HEK293 (cell line): ENCODE results near the gene NELFB.

Source experiments
- FEZF1 ChIP-seq: fragments of 450-650 bp; formaldehyde crosslinking; IDR thresholded peaks from 2 replicates; pipeline ENCODE4 v1.5.1; 2016; ENCODE audit warnings: missing biosample characterization, missing genetic modification characterization
- INSM2 ChIP-seq: fragments of 450-650 bp; formaldehyde crosslinking; IDR thresholded peaks from 2 replicates; pipeline ENCODE4 v1.5.1; 2016; ENCODE audit warnings: missing biosample characterization, missing genetic modification characterization
- KLF8 ChIP-seq: fragments of 450-650 bp; formaldehyde crosslinking; IDR thresholded peaks from 2 replicates; pipeline ENCODE4 v1.5.1; 2016; ENCODE audit warnings: missing biosample characterization, missing genetic modification characterization
- OSR2 ChIP-seq: fragments of 450-650 bp; formaldehyde crosslinking; IDR thresholded peaks from 2 replicates; pipeline ENCODE4 v1.5.1; 2016; ENCODE audit warnings: missing biosample characterization, missing genetic modification characterization
- OVOL3 ChIP-seq: fragments of 450-650 bp; formaldehyde crosslinking; IDR thresholded peaks from 2 replicates; pipeline ENCODE4 v1.5.1; 2016; ENCODE audit warnings: missing biosample characterization, missing genetic modification characterization
- SCRT2 ChIP-seq: fragments of 450-650 bp; formaldehyde crosslinking; IDR thresholded peaks from 2 replicates; pipeline ENCODE4 v1.5.1; 2016; ENCODE audit warnings: missing biosample characterization, missing genetic modification characterization
- ZBTB11 ChIP-seq: fragments of 450-650 bp; formaldehyde crosslinking; conservative IDR thresholded peaks from 2 replicates; pipeline ENCODE4 v1.5.1; 2016; ENCODE audit warnings: low read depth, missing biosample characterization, missing genetic modification characterization
- ZIC2 ChIP-seq: fragments of 450-650 bp; formaldehyde crosslinking; IDR thresholded peaks from 2 replicates; pipeline ENCODE4 v1.5.1; 2016; ENCODE audit warnings: missing biosample characterization, missing genetic modification characterization
- ZNF266 ChIP-seq: fragments of 450-650 bp; formaldehyde crosslinking; IDR thresholded peaks from 2 replicates; pipeline ENCODE4 v1.5.1; 2016; ENCODE audit warnings: missing biosample characterization, missing genetic modification characterization, low read depth
- ZNF404 ChIP-seq: fragments of 450-650 bp; formaldehyde crosslinking; IDR thresholded peaks from 2 replicates; pipeline ENCODE4 v1.5.1; 2017; ENCODE audit warnings: missing biosample characterization, missing genetic modification characterization
- ZNF529 ChIP-seq: fragments of 450-650 bp; formaldehyde crosslinking; IDR thresholded peaks from 2 replicates; pipeline ENCODE4 v1.5.1; 2017; ENCODE audit warnings: missing genetic modification characterization, missing biosample characterization; ENCODE audit not compliant: insufficient replicate concordance
- ZNF571 ChIP-seq: fragments of 450-650 bp; formaldehyde crosslinking; IDR thresholded peaks from 2 replicates; pipeline ENCODE4 v1.5.0; 2017; ENCODE audit warnings: missing biosample characterization, missing genetic modification characterization
- ZNF600 ChIP-seq: fragments of 450-650 bp; formaldehyde crosslinking; IDR thresholded peaks from 2 replicates; pipeline ENCODE4 v1.5.1; 2016; ENCODE audit warnings: missing biosample characterization, missing genetic modification characterization
- ZNF792 ChIP-seq: fragments of 450-650 bp; formaldehyde crosslinking; IDR thresholded peaks from 2 replicates; pipeline ENCODE4 v1.5.1; 2016; ENCODE audit warnings: missing biosample characterization, missing genetic modification characterization
- ZSCAN5A ChIP-seq: fragments of 450-650 bp; formaldehyde crosslinking; IDR thresholded peaks from 2 replicates; pipeline ENCODE4 v1.5.1; 2016; ENCODE audit warnings: missing biosample characterization, missing genetic modification characterization
- TF ChIP-seq, protein P1 (sequence below): fragments of 450-650 bp; formaldehyde crosslinking; IDR thresholded peaks from 2 replicates; pipeline ENCODE4 v1.5.1; 2016; ENCODE audit warnings: missing biosample characterization, missing genetic modification characterization, low read depth
- TF ChIP-seq, protein P2 (sequence below): fragments of 450-650 bp; formaldehyde crosslinking; IDR thresholded peaks from 2 replicates; pipeline ENCODE4 v1.5.1; 2016; ENCODE audit warnings: missing biosample characterization, missing genetic modification characterization
- TF ChIP-seq, protein P3 (sequence below): fragments of 450-650 bp; IDR thresholded peaks from 2 replicates; pipeline ENCODE4 v1.5.1; 2018; ENCODE audit warnings: missing biosample characterization, mild to moderate bottlenecking, missing genetic modification characterization

The NELFB gene

GRCh38 chr9:137247916-137248175 is 7.3 kb upstream of the NELFB start (continued):
- TF ChIP-seq, protein P1, sequence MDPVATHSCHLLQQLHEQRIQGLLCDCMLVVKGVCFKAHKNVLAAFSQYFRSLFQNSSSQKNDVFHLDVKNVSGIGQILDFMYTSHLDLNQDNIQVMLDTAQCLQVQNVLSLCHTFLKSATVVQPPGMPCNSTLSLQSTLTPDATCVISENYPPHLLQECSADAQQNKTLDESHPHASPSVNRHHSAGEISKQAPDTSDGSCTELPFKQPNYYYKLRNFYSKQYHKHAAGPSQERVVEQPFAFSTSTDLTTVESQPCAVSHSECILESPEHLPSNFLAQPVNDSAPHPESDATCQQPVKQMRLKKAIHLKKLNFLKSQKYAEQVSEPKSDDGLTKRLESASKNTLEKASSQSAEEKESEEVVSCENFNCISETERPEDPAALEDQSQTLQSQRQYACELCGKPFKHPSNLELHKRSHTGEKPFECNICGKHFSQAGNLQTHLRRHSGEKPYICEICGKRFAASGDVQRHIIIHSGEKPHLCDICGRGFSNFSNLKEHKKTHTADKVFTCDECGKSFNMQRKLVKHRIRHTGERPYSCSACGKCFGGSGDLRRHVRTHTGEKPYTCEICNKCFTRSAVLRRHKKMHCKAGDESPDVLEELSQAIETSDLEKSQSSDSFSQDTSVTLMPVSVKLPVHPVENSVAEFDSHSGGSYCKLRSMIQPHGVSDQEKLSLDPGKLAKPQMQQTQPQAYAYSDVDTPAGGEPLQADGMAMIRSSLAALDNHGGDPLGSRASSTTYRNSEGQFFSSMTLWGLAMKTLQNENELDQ = no peak
- no peak for TF ChIP-seq OVOL3 (tag by site-specific recombination)
- TF ChIP-seq ZNF404 = no peak
- TF ChIP-seq, protein P2, sequence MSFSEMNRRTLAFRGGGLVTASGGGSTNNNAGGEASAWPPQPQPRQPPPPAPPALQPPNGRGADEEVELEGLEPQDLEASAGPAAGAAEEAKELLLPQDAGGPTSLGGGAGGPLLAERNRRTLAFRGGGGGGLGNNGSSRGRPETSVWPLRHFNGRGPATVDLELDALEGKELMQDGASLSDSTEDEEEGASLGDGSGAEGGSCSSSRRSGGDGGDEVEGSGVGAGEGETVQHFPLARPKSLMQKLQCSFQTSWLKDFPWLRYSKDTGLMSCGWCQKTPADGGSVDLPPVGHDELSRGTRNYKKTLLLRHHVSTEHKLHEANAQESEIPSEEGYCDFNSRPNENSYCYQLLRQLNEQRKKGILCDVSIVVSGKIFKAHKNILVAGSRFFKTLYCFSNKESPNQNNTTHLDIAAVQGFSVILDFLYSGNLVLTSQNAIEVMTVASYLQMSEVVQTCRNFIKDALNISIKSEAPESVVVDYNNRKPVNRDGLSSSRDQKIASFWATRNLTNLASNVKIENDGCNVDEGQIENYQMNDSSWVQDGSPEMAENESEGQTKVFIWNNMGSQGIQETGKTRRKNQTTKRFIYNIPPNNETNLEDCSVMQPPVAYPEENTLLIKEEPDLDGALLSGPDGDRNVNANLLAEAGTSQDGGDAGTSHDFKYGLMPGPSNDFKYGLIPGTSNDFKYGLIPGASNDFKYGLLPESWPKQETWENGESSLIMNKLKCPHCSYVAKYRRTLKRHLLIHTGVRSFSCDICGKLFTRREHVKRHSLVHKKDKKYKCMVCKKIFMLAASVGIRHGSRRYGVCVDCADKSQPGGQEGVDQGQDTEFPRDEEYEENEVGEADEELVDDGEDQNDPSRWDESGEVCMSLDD = no peak
- TF ChIP-seq ZBTB11 (tag by site-specific recombination) = no peak
- TF ChIP-seq ZSCAN5A (tag by site-specific recombination) = no peak
- TF ChIP-seq OSR2 (tag by site-specific recombination) = no peak
- no peak for TF ChIP-seq ZNF792
- TF ChIP-seq SCRT2 (tag by site-specific recombination) = no peak
- no peak for TF ChIP-seq INSM2 (tag by site-specific recombination)
- TF ChIP-seq ZNF600 (tag by site-specific recombination) = no peak
- no peak for TF ChIP-seq ZNF266 (tag by site-specific recombination)
- TF ChIP-seq ZIC2 (tag by site-specific recombination) = no peak
- no peak for TF ChIP-seq KLF8
- TF ChIP-seq, protein P3, sequence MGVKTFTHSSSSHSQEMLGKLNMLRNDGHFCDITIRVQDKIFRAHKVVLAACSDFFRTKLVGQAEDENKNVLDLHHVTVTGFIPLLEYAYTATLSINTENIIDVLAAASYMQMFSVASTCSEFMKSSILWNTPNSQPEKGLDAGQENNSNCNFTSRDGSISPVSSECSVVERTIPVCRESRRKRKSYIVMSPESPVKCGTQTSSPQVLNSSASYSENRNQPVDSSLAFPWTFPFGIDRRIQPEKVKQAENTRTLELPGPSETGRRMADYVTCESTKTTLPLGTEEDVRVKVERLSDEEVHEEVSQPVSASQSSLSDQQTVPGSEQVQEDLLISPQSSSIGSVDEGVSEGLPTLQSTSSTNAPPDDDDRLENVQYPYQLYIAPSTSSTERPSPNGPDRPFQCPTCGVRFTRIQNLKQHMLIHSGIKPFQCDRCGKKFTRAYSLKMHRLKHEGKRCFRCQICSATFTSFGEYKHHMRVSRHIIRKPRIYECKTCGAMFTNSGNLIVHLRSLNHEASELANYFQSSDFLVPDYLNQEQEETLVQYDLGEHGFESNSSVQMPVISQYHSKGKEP (tag by site-specific recombination) = no peak
- TF ChIP-seq ZNF529 (tag by site-specific recombination) = no peak
- no peak for TF ChIP-seq FEZF1 (tag by site-specific recombination)
- no peak for TF ChIP-seq ZNF571 (tag by site-specific recombination)
